ENCODE measurements around the gene FAM50B. TPM values are rescaled to one million over a fixed set of nuclear protein-coding genes. Genes with fewer than 3 reads are reported as not detected.

The FAM50B gene
- total and polyA plus RNA-seq, 2 donors (not counting 1 experiment from before 2014, with no cell fraction given): 4.2 to 9.8 TPM

- no peak for TF ChIP-seq EZH2 (IDR thresholded peaks at IDR 0.05; ENCODE audit: borderline replicate concordance, insufficient read depth, low read depth, low read length, poor library complexity, severe bottlenecking)
- TF ChIP-seq, protein P1, sequence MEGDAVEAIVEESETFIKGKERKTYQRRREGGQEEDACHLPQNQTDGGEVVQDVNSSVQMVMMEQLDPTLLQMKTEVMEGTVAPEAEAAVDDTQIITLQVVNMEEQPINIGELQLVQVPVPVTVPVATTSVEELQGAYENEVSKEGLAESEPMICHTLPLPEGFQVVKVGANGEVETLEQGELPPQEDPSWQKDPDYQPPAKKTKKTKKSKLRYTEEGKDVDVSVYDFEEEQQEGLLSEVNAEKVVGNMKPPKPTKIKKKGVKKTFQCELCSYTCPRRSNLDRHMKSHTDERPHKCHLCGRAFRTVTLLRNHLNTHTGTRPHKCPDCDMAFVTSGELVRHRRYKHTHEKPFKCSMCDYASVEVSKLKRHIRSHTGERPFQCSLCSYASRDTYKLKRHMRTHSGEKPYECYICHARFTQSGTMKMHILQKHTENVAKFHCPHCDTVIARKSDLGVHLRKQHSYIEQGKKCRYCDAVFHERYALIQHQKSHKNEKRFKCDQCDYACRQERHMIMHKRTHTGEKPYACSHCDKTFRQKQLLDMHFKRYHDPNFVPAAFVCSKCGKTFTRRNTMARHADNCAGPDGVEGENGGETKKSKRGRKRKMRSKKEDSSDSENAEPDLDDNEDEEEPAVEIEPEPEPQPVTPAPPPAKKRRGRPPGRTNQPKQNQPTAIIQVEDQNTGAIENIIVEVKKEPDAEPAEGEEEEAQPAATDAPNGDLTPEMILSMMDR (IDR thresholded peaks at IDR 0.05): no peak
- peaks cover 0 to 3% (median 0%) of the 10 kb centered on the region in 3 donors for H3K9me3 ChIP-seq (ENCODE audit: control extremely low read depth in 1 of 3, control insufficient read depth in 2 of 3, insufficient read depth in 1 of 3, low read length in 2 of 3)
- CTCF ChIA-PET: no interaction called here
- H3K4me3 ChIP-seq (ENCODE audit: control extremely low read depth in 1 of 5, extremely low read depth in 1 of 5, insufficient read depth in 1 of 5, low read depth in 2 of 5, low read length in 4 of 5): no peak overlapping the region
- H3K4me3 Mint-ChIP-seq: no peak overlapping the region
- ATAC-seq (ENCODE audit: low read depth): no peak
- no peak overlapping the region for H3K27ac Mint-ChIP-seq
- H3K4me1 Mint-ChIP-seq: no peaks in the 10 kb centered on the region
- H2AFZ ChIP-seq (ENCODE audit: insufficient read depth, low read depth, low read length, poor library complexity, severe bottlenecking): no peak overlapping the region
- 84% methylated on average over 7 of the region's 13 CpGs for WGBS (ENCODE audit: insufficient coverage)
- H3K9ac ChIP-seq (ENCODE audit: low read length): no peak overlapping the region
- no peaks in the 10 kb centered on the region for H3K4me1 ChIP-seq (ENCODE audit: control insufficient read depth in 2 of 2, insufficient read depth in 2 of 2, low read length in 2 of 2)
- no peaks in the 10 kb centered on the region for H4K20me1 ChIP-seq (ENCODE audit: control insufficient read depth, insufficient read depth, low read length, poor library complexity, severe bottlenecking)
- intact Hi-C loops (cut with micrococcal nuclease): no loop called here
- DNase-seq: no peak
- POLR2A ChIA-PET: no interaction called here
- H3K79me2 ChIP-seq (ENCODE audit: control insufficient read depth, insufficient read depth, low read length): no peaks in the 10 kb centered on the region
- H3K27ac ChIP-seq (ENCODE audit: low read length in 2 of 2): no peak overlapping the region
- no peaks in the 10 kb centered on the region for H3K9me3 Mint-ChIP-seq (ENCODE audit: insufficient read depth)
- H3K27me3 ChIP-seq (replicated peaks in 1 of 4; ENCODE audit: control extremely low read depth in 1 of 4, control insufficient read depth in 3 of 4, insufficient read depth in 4 of 4, low read length in 3 of 4): no peaks in the 10 kb centered on the region
- peaks cover 12% of the 10 kb centered on the region for H3K27me3 Mint-ChIP-seq
- H3K36me3 ChIP-seq (replicated peaks in 1 of 2; ENCODE audit: control extremely low read depth in 1 of 2, control insufficient read depth in 1 of 2, extremely low read depth in 1 of 2, insufficient read depth in 2 of 2, low read length in 1 of 2): no peaks in the 10 kb centered on the region
- H3K4me2 ChIP-seq (replicated peaks; ENCODE audit: low read depth, low read length, poor library complexity, severe bottlenecking): no peak overlapping the region
Observed at GRCh38 chr6:3881711-3882421, 32.7 kb downstream of the FAM50B start.

GRCh38 chr6:3882431-3882830 is 33.3 kb downstream of the FAM50B start:
- Mint-ChIP-seq H3K4me1 (no peaks in the 10 kb centered on the region), H3K27ac (no peak overlapping the region), H3K4me3 (no peak overlapping the region), H3K9me3 (ENCODE audit: insufficient read depth) (no peaks in the 10 kb centered on the region), H3K27me3 (peaks cover 12% of the 10 kb centered on the region)
- CTCF ChIA-PET: no interaction called here
- H3K4me3 ChIP-seq (ENCODE audit: control extremely low read depth in 1 of 5, extremely low read depth in 1 of 5, insufficient read depth in 1 of 5, low read depth in 2 of 5, low read length in 4 of 5): no peak overlapping the region
- no peak overlapping the region for H3K9ac ChIP-seq (ENCODE audit: low read length)
- no peaks in the 10 kb centered on the region for H3K27me3 ChIP-seq (replicated peaks in 1 of 4; ENCODE audit: control extremely low read depth in 1 of 4, control insufficient read depth in 3 of 4, insufficient read depth in 4 of 4, low read length in 3 of 4)
- TF ChIP-seq EZH2 (IDR thresholded peaks at IDR 0.05; ENCODE audit: borderline replicate concordance, insufficient read depth, low read depth, low read length, poor library complexity, severe bottlenecking): no peak
- TF ChIP-seq, protein P1 (IDR thresholded peaks at IDR 0.05): no peak
- no peaks in the 10 kb centered on the region for H3K36me3 ChIP-seq (replicated peaks in 1 of 2; ENCODE audit: control extremely low read depth in 1 of 2, control insufficient read depth in 1 of 2, extremely low read depth in 1 of 2, insufficient read depth in 2 of 2, low read length in 1 of 2)
- 100% methylated on average over 2 of the region's 3 CpGs for WGBS (ENCODE audit: insufficient coverage)
- H4K20me1 ChIP-seq (ENCODE audit: control insufficient read depth, insufficient read depth, low read length, poor library complexity, severe bottlenecking): no peaks in the 10 kb centered on the region
- intact Hi-C loops (cut with micrococcal nuclease): no loop called here
- H2AFZ ChIP-seq (ENCODE audit: insufficient read depth, low read depth, low read length, poor library complexity, severe bottlenecking): no peak overlapping the region
- no peak overlapping the region for H3K4me2 ChIP-seq (replicated peaks; ENCODE audit: low read depth, low read length, poor library complexity, severe bottlenecking)
- POLR2A ChIA-PET: no interaction called here
- DNase-seq (no peak), ATAC-seq (ENCODE audit: low read depth) (no peak)
- H3K79me2 ChIP-seq (ENCODE audit: control insufficient read depth, insufficient read depth, low read length): no peaks in the 10 kb centered on the region
- H3K27ac ChIP-seq (ENCODE audit: low read length in 2 of 2): no peak overlapping the region
- peaks cover 0 to 3% (median 0%) of the 10 kb centered on the region in 3 donors for H3K9me3 ChIP-seq (ENCODE audit: control extremely low read depth in 1 of 3, control insufficient read depth in 2 of 3, insufficient read depth in 1 of 3, low read length in 2 of 3)
- no peaks in the 10 kb centered on the region for H3K4me1 ChIP-seq (ENCODE audit: control insufficient read depth in 2 of 2, insufficient read depth in 2 of 2, low read length in 2 of 2)

Measured in B cell (primary cell).